HepG2 (cell line): ENCODE measurements around the gene VPS13C. TPM values are rescaled to one million over a fixed set of nuclear protein-coding genes. Genes with fewer than 3 reads are reported as not detected.

Source experiments
- ATAC-seq: fragments of 200-7000 bp; cut with Tn5 transposase; 3 replicates; pipeline ENCODE4 v1.9.1; 2020; ENCODE audit warnings: mild to moderate bottlenecking, moderate library complexity
- BruUV-seq: library from RNA; stranded (reverse); fragments of 400-500 nt; replicated peaks from 2 replicates; lab custom pipeline; 2021; lab: Mats Ljungman, UMichigan
- CTCF ChIA-PET: fragments of 300-600 bp; formaldehyde crosslinking; extraction: SDS; loops from one replicate; lab custom pipeline; 2021; ENCODE audit warnings: low total read pairs, inconsistent platforms, low intra/inter-chr PET ratio; lab: Yijun Ruan, JAX
- POLR2A ChIA-PET: fragments of 350-600 bp; sonication (Branson Sonifier 250); formaldehyde crosslinking; loops from one replicate; lab custom pipeline; 2020; ENCODE audit warnings: antibody characterized with exemption, inconsistent platforms; lab: Yijun Ruan, JAX
- DNase-seq: peaks from one replicate; pipeline ENCODE4 v3.0.0-alpha.2; 2015; ENCODE audit warnings: low spot score
- FAIRE-seq: peaks from 3 replicates; lab custom pipeline; 2011; peaks lifted over from hg19 to GRCh38; lab: Jason Lieb, UNC
- H2AFZ ChIP-seq: one replicate; pipeline ENCODE4 v1.6.1; 2011; ENCODE audit warnings: low read length, inconsistent platforms
- H3K27ac ChIP-seq: fragments of 300-600 bp; 3 replicates; pipeline ENCODE4 v1.8.0; 2011; ENCODE audit warnings: mixed run types, mild to moderate bottlenecking, mixed read lengths, low read length, inconsistent platforms; ENCODE audit not compliant: insufficient read depth; ENCODE audit errors: extremely low read length
- H3K27me3 ChIP-seq, 2 experiments: fragments of 200-600 bp in 1 of 2; 2 replicates in 1 of 2; 3 replicates in 1 of 2; pipeline versions ENCODE4 v1.6.0 to v1.8.0; 2011; ENCODE audit warnings: low read length in 2 of 2, mild to moderate bottlenecking in 2 of 2, moderate library complexity in 2 of 2, inconsistent platforms in 1 of 2; ENCODE audit not compliant: insufficient read depth in 2 of 2, control insufficient read depth in 1 of 2
- H3K36me3 ChIP-seq, 2 experiments: fragments of 200-600 bp in 1 of 2; replicated peaks in 1 of 2; 2 replicates in 1 of 2; 3 replicates in 1 of 2; pipeline versions ENCODE4 v1.5.1 to v1.8.0; 2011; ENCODE audit warnings: low read length in 2 of 2, inconsistent platforms in 1 of 2; ENCODE audit not compliant: insufficient read depth in 2 of 2, control insufficient read depth in 1 of 2
- H3K4me1 ChIP-seq: 2 replicates; pipeline ENCODE4 v1.5.1; 2012; ENCODE audit warnings: low read length, inconsistent platforms; ENCODE audit not compliant: insufficient read depth
- H3K4me2 ChIP-seq: 2 replicates; pipeline ENCODE4 v1.6.0; 2011; ENCODE audit warnings: low read depth, low read length, inconsistent platforms
- H3K4me3 ChIP-seq, 3 experiments: fragments of 200-600 bp in 1 of 3; sonication (generic), shearing (Covaris generic) in 1 of 3; replicated peaks in 1 of 3; 2 replicates each; pipeline ENCODE4 v1.5.1; 2011 to 2016; ENCODE audit warnings: low read length in 3 of 3, inconsistent platforms in 2 of 3, low read depth in 2 of 3, mild to moderate bottlenecking in 2 of 3, control low read depth in 1 of 3, mixed read lengths in 1 of 3; ENCODE audit not compliant: insufficient read depth in 1 of 3
- H3K79me2 ChIP-seq: one replicate; pipeline ENCODE4 v1.6.1; 2011; ENCODE audit warnings: low read length, inconsistent platforms; ENCODE audit not compliant: insufficient read depth
- H3K9ac ChIP-seq: 2 replicates; pipeline ENCODE4 v1.6.0; 2011; ENCODE audit warnings: mild to moderate bottlenecking, low read depth, low read length, inconsistent platforms; ENCODE audit not compliant: insufficient read depth
- H3K9me3 ChIP-seq: 2 replicates; pipeline ENCODE4 v1.5.1; 2012; ENCODE audit warnings: mild to moderate bottlenecking, low read length
- H4K20me1 ChIP-seq: 2 replicates; pipeline ENCODE4 v1.6.0; 2011; ENCODE audit warnings: inconsistent platforms, mild to moderate bottlenecking, low read length, moderate library complexity; ENCODE audit not compliant: insufficient read depth
- ATRX ChIP-seq: sonication (generic); formaldehyde crosslinking; IDR thresholded peaks from 2 replicates; pipeline ENCODE4 v1.4.0; 2020; ENCODE audit warnings: missing genetic modification reagents, borderline replicate concordance
- DBP ChIP-seq: sonication (generic); formaldehyde crosslinking; IDR thresholded peaks from 2 replicates; pipeline ENCODE4 v1.4.0; 2020; ENCODE audit warnings: missing genetic modification reagents; ENCODE audit errors: not compliant biosample characterization
- FOSL1 ChIP-seq: sonication (generic); formaldehyde crosslinking; IDR thresholded peaks from 2 replicates; pipeline ENCODE4 v1.9.0; 2021; ENCODE audit warnings: missing genetic modification reagents, borderline replicate concordance
- FOXM1 ChIP-seq: sonication (generic); formaldehyde crosslinking; IDR thresholded peaks from 2 replicates; pipeline ENCODE4 v1.5.0; 2020; ENCODE audit warnings: missing genetic modification reagents
- MATR3 ChIP-seq: sonication (generic); formaldehyde crosslinking; IDR thresholded peaks from 2 replicates; pipeline ENCODE4 v1.4.0; 2020; ENCODE audit warnings: missing genetic modification reagents
- MAX ChIP-seq: IDR thresholded peaks from 2 replicates; pipeline ENCODE4 v1.6.1; 2012; ENCODE audit warnings: inconsistent platforms
- NFIB ChIP-seq: sonication (generic); formaldehyde crosslinking; IDR thresholded peaks from 2 replicates; pipeline ENCODE4 v1.9.0; 2021; ENCODE audit warnings: missing genetic modification reagents, mild to moderate bottlenecking, borderline replicate concordance
- RAD51 ChIP-seq: fragments of 450-650 bp; IDR thresholded peaks from 2 replicates; pipeline ENCODE4 v1.6.1; 2016; ENCODE audit warnings: borderline replicate concordance
- RNF219 ChIP-seq: sonication (generic); formaldehyde crosslinking; IDR thresholded peaks from 2 replicates; pipeline ENCODE4 v1.5.0; 2020; ENCODE audit warnings: mild to moderate bottlenecking, missing genetic modification reagents
- TFDP2 ChIP-seq: sonication (generic); formaldehyde crosslinking; IDR thresholded peaks from 2 replicates; pipeline ENCODE4 v1.4.0; 2020; ENCODE audit warnings: missing genetic modification reagents
- THRA ChIP-seq: sonication (generic); formaldehyde crosslinking; IDR thresholded peaks from 2 replicates; pipeline ENCODE4 v1.4.0; 2020; ENCODE audit warnings: missing genetic modification reagents, borderline replicate concordance
- ZBTB1 ChIP-seq: sonication (generic); formaldehyde crosslinking; IDR thresholded peaks from 2 replicates; pipeline ENCODE4 v1.4.0; 2020; ENCODE audit warnings: missing genetic modification reagents, borderline replicate concordance
- ZNF160 ChIP-seq: sonication (generic); formaldehyde crosslinking; IDR thresholded peaks from 2 replicates; pipeline ENCODE4 v1.8.0; 2022; ENCODE audit warnings: mild to moderate bottlenecking, inconsistent platforms, missing genetic modification reagents
- ZNF251 ChIP-seq: sonication (generic); formaldehyde crosslinking; IDR thresholded peaks from 2 replicates; pipeline ENCODE4 v1.9.0; 2021; ENCODE audit warnings: mild to moderate bottlenecking, missing genetic modification reagents
- ZNF607 ChIP-seq: sonication (generic); formaldehyde crosslinking; IDR thresholded peaks from 2 replicates; pipeline ENCODE4 v1.5.1; 2020; ENCODE audit warnings: missing genetic modification reagents, mild to moderate bottlenecking, borderline replicate concordance
- ZNF704 ChIP-seq: sonication (generic); formaldehyde crosslinking; IDR thresholded peaks from 2 replicates; pipeline ENCODE4 v1.8.1; 2023; ENCODE audit warnings: mild to moderate bottlenecking, inconsistent platforms, moderate library complexity, missing genetic modification reagents, borderline replicate concordance
- in situ Hi-C: cut with HindIII; loops from 2 replicates; pipeline ENCODE4 v1.10.0; 2017; ENCODE audit warnings: low pct_unique_long_range_greater_than_20kb; ENCODE audit not compliant: extremely low pct_ligation_motif_present
- intact Hi-C: fragments of 100-400 bp; cut with micrococcal nuclease; formaldehyde crosslinking; loops from one replicate; pipeline ENCODE4 v1.10.0; 2022; ENCODE audit not compliant: unreplicated experiment
- polyA plus RNA-seq, 8 experiments: library from polyadenylated mRNA; depleted of rRNA in 3 of 8; stranded (reverse) in 7 of 8; unstranded in 1 of 8; fragments of >200 nt; fragmentation: Illumina TruSeq in 4 of 8; extraction: Trizol in 4 of 8; gene quantifications; 2 replicates each; pipeline versions ENCODE4 v1.2.1 to v1.2.3, GENCODE V29; 2011 to 2016; ENCODE audit warnings: low read depth in 4 of 8, missing spikeins in 1 of 8, mixed read lengths in 1 of 8; ENCODE audit not compliant: insufficient read depth in 1 of 8
- total RNA-seq, 5 experiments: library from RNA; depleted of rRNA; stranded (reverse); fragments of >200 nt; fragmentation: Illumina TruSeq; extraction: Trizol; gene quantifications; 2 replicates each; pipeline ENCODE4 v1.2.3, GENCODE V29; 2016; ENCODE audit warnings: low read depth in 1 of 5

VPS13C gene
- total and polyA plus RNA-seq, 2 of the 13 experiments (the other 11 are each of a cell fraction or from before 2014, with no cell fraction given), result 10.9 to 26.8 TPM

GRCh38 chr15:61951949-61952348 is 108.3 kb downstream of the VPS13C start (continued):
- TF ChIP-seq DBP, result no peak
- TF ChIP-seq FOSL1 (CRISPR knock-in tag), result no peak
- no peak for TF ChIP-seq ATRX (CRISPR knock-in tag)
- no peak for TF ChIP-seq FOXM1 (CRISPR knock-in tag)
- no peak for TF ChIP-seq RAD51
- TF ChIP-seq ZNF607 (CRISPR knock-in tag), result no peak

- H3K4me2 ChIP-seq, result no peak overlapping the region
- ATAC-seq, result no peak
- H3K9me3 ChIP-seq, result no peaks in the 10 kb centered on the region
- no peaks in the 10 kb centered on the region for H3K27me3 ChIP-seq
- intact Hi-C loops, result no loop called here
- H3K4me1 ChIP-seq, result no peaks in the 10 kb centered on the region
- CTCF ChIA-PET, result no interaction called here
- POLR2A ChIA-PET, result no interaction called here
- in situ Hi-C loops, result no loop called here
- DNase-seq, result no peak
- H3K4me3 ChIP-seq, result no peak overlapping the region
- H3K36me3 ChIP-seq, result peaks cover 0 to 18% of the 10 kb centered on the region in 2 experiments; a peak in 2 of 5 replicates
- no peak overlapping the region for H2AFZ ChIP-seq
- H3K27ac ChIP-seq, result no peak overlapping the region
- H4K20me1 ChIP-seq, result no peaks in the 10 kb centered on the region
- no peaks in the 10 kb centered on the region for H3K79me2 ChIP-seq
- no TSS peak for BruUV-seq
- no peak overlapping the region for H3K9ac ChIP-seq
- no peak for FAIRE-seq
- TF ChIP-seq RNF219 (no peak), ZNF160 (CRISPR knock-in tag) (no peak), MAX (no peak), ZNF251 (CRISPR knock-in tag) (no peak), NFIB (CRISPR knock-in tag) (no peak), ZNF704 (CRISPR knock-in tag) (no peak), THRA (CRISPR knock-in tag) (no peak), TFDP2 (CRISPR knock-in tag) (no peak), ZBTB1 (CRISPR knock-in tag) (no peak), MATR3 (CRISPR knock-in tag) (no peak)
Observed at GRCh38 chr15:61946778-61947177, 113.5 kb downstream of the VPS13C start.
